K562 (cell line): ENCODE data around the gene NRXN3. TPM values are rescaled to one million over a fixed set of nuclear protein-coding genes. Genes with fewer than 3 reads are reported as not detected.

ENCODE experiments used
- ATAC-seq: fragments of 200-7000 bp; cut with Tn5 transposase; 3 replicates; pipeline ENCODE4 v1.9.1; 2020; ENCODE audit warnings: moderate library complexity
- BruUV-seq: library from RNA; stranded (reverse); fragments of 400-500 nt; replicated peaks from 2 replicates; lab custom pipeline; 2021; lab: Mats Ljungman, UMichigan
- CTCF ChIA-PET: fragments of 300-600 bp; formaldehyde crosslinking; extraction: SDS; loops from one replicate; lab custom pipeline; 2021; ENCODE audit warnings: low intra/inter-chr PET ratio; lab: Yijun Ruan, JAX
- POLR2A ChIA-PET: fragments of 300-600, 350-650 bp; sonication (Branson Sonifier 250); formaldehyde crosslinking; extraction: SDS; loops from one replicate; lab custom pipeline; 2021; ENCODE audit warnings: antibody characterized with exemption, inconsistent platforms; lab: Yijun Ruan, JAX
- DNase-seq, 4 experiments: peaks; one replicate each; pipeline versions ENCODE4 v3.0.0 to v3.0.0-alpha.2; 2011 to 2018; ENCODE audit warnings: low spot score in 3 of 4, mixed read lengths in 3 of 4; ENCODE audit errors: extremely low read depth in 1 of 4
- FAIRE-seq: peaks from 2 replicates; lab custom pipeline; 2011; peaks lifted over from hg19 to GRCh38; lab: Jason Lieb, UNC
- H2AFZ ChIP-seq: 2 replicates; pipeline ENCODE4 v1.6.0; 2011; ENCODE audit warnings: low read depth, low read length, control low read depth, inconsistent platforms
- H3K27ac ChIP-seq: fragments of 200-600 bp; 3 replicates; pipeline ENCODE4 v1.8.0; 2011; ENCODE audit warnings: low read depth, mild to moderate bottlenecking, control low read depth, inconsistent platforms, low read length, moderate library complexity, mixed read lengths; ENCODE audit errors: extremely low read depth
- H3K27me3 ChIP-seq, 2 experiments: fragments of 300-600 bp in 1 of 2; 2 replicates in 1 of 2; 3 replicates in 1 of 2; pipeline versions ENCODE4 v1.6.0 to v1.8.0; 2011; ENCODE audit warnings: inconsistent platforms in 2 of 2, low read length in 2 of 2, mild to moderate bottlenecking in 1 of 2, mixed read lengths in 1 of 2, moderate library complexity in 1 of 2; ENCODE audit not compliant: control insufficient read depth in 2 of 2, insufficient read depth in 2 of 2
- H3K36me3 ChIP-seq: fragments of 300-600 bp; 3 replicates; pipeline ENCODE4 v1.8.0; 2011; ENCODE audit warnings: mild to moderate bottlenecking, low read length, inconsistent platforms; ENCODE audit not compliant: control insufficient read depth, insufficient read depth
- H3K4me1 ChIP-seq, 2 experiments: fragments of 200-600 bp in 1 of 2; replicated peaks in 1 of 2; 2 replicates in 1 of 2; 3 replicates in 1 of 2; pipeline versions ENCODE4 v1.5.1 to v1.8.0; 2011; ENCODE audit warnings: inconsistent platforms in 2 of 2, low read length in 2 of 2, mild to moderate bottlenecking in 1 of 2, mixed read lengths in 1 of 2, moderate library complexity in 1 of 2; ENCODE audit not compliant: control insufficient read depth in 2 of 2, insufficient read depth in 2 of 2
- H3K4me2 ChIP-seq: 2 replicates; pipeline ENCODE4 v1.6.1; 2011; ENCODE audit warnings: low read length, control low read depth, inconsistent platforms, mixed read lengths; ENCODE audit not compliant: insufficient read depth
- H3K4me3 ChIP-seq: fragments of 200-600 bp; sonication (generic), shearing (Covaris generic); 2 replicates; pipeline ENCODE4 v1.5.1; 2016; ENCODE audit warnings: control low read depth, inconsistent platforms
- H3K79me2 ChIP-seq: fragments of 200-600 bp; 3 replicates; pipeline ENCODE4 v1.8.0; 2011; ENCODE audit warnings: low read length, inconsistent platforms; ENCODE audit not compliant: control insufficient read depth, insufficient read depth
- H3K9ac ChIP-seq, 2 experiments: 2 replicates each; pipeline versions ENCODE4 v1.6.0 to v1.6.1; 2011; ENCODE audit warnings: low read depth in 2 of 2, low read length in 2 of 2, control low read depth in 1 of 2, inconsistent platforms in 1 of 2, mild to moderate bottlenecking in 1 of 2, mixed read lengths in 1 of 2; ENCODE audit not compliant: insufficient read depth in 1 of 2
- H3K9me1 ChIP-seq: one replicate; pipeline ENCODE4 v1.6.0; 2011; ENCODE audit warnings: inconsistent platforms, mild to moderate bottlenecking, low read length, moderate library complexity; ENCODE audit not compliant: control insufficient read depth, insufficient read depth
- H3K9me3 ChIP-seq: replicated peaks from 2 replicates; pipeline ENCODE4 v1.5.1; 2011; ENCODE audit warnings: low read depth, low read length, inconsistent platforms; ENCODE audit not compliant: control insufficient read depth, insufficient read depth
- H4K20me1 ChIP-seq: replicated peaks from 2 replicates; pipeline ENCODE4 v1.6.1; 2011; ENCODE audit warnings: low read length, inconsistent platforms, mixed read lengths; ENCODE audit not compliant: control insufficient read depth, insufficient read depth
- PCBP1 ChIP-seq: fragments of 200-400 bp; formaldehyde crosslinking; IDR thresholded peaks from 2 replicates; pipeline ENCODE4 v1.6.1; 2018; ENCODE audit warnings: mild to moderate bottlenecking, low read depth, low read length; ENCODE audit not compliant: poor library complexity, severe bottlenecking
- SRSF1 ChIP-seq: fragments of 200-400 bp; formaldehyde crosslinking; IDR thresholded peaks from 2 replicates; pipeline ENCODE4 v1.6.1; 2017; ENCODE audit warnings: mild to moderate bottlenecking, low read depth, low read length, moderate library complexity
- WGBS: fragments of 100-300 bp; shearing (Covaris generic); methylation state at CpG from one replicate; pipeline ENCODE4 v1.1.6; 2016; ENCODE audit warnings: low coverage, mixed read lengths; ENCODE audit not compliant: insufficient coverage; ENCODE audit errors: missing lambda C conversion rate; 5-methylcytosine and 5-hydroxymethylcytosine counted together
- in situ Hi-C: fragments of 300-500 bp; cut with MboI; formaldehyde crosslinking; loops from 4 replicates; pipeline ENCODE4 v1.15.0; 2018; ENCODE audit warnings: inconsistent platforms, mixed read lengths
- intact Hi-C: fragments of 100-400 bp; cut with micrococcal nuclease; formaldehyde crosslinking; loops from 2 replicates; pipeline ENCODE4 v1.14.2; 2022
- polyA plus RNA-seq, 8 experiments: library from polyadenylated mRNA; depleted of rRNA in 4 of 8; stranded (reverse) in 5 of 8; unstranded in 3 of 8; fragments of >200 nt; fragmentation: Nextera tagmentation in 2 of 8; fragmentation: Illumina TruSeq in 1 of 8; extraction: Ambion mirVana in 2 of 8; extraction: Trizol in 1 of 8; gene quantifications; 2 replicates each; pipeline versions ENCODE4 v1.2.1 to v1.2.3, GENCODE V29; 2011 to 2014; ENCODE audit warnings: inconsistent platforms in 1 of 8, missing spikeins in 1 of 8
- total RNA-seq, 7 experiments: library from RNA; depleted of rRNA in 6 of 7; stranded (reverse); fragments of >200 nt in 6 of 7; fragmentation: Illumina TruSeq in 2 of 7; extraction: Trizol in 2 of 7; gene quantifications; 2 replicates each; pipeline versions ENCODE4 v1.2.1 to v1.2.3, GENCODE V29; 2011 to 2021; ENCODE audit warnings: low replicate concordance in 1 of 7
- TF ChIP-seq, protein P1 (sequence below): sonication (generic); formaldehyde crosslinking; IDR thresholded peaks from 2 replicates; pipeline ENCODE4 v1.8.1; 2022; ENCODE audit warnings: missing genetic modification reagents
- TF ChIP-seq, protein P2 (sequence below): sonication (generic); formaldehyde crosslinking; IDR thresholded peaks from 2 replicates; pipeline ENCODE4 v1.8.0; 2022; ENCODE audit warnings: missing genetic modification reagents, mild to moderate bottlenecking, borderline replicate concordance

Gene NRXN3
- total and polyA plus RNA-seq, 9 of the 15 experiments (the other 6 are each of a cell fraction or from before 2014, with no cell fraction given): 0.09 TPM; not detected in 8

DNA sequence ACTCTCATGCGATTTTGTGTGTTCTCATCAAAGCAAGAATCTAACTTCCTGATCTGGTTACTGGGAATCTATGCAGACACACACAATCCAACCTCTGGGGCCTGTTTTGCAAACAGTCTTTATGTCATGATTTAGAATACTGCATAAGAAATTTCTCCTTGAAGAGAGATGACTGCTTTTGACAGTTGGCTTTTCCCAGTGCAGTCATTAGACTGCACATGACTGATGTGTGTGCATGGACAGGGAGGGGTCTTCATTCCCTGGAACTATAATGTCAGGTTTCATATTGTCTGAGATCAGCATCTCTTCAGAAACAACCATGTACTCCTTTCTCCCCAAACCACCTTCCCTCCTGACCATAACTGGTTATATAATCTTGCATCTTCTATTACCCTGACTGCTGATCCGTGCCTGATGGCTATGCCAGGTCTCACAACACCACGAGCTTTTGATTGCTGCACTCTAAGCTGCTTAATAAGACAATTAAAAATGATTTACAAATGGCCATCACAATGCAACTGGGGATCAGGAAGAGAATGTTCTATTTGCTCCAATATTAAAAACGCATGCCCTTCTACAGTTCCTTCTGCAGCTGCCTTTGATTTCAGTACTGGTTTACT is 995.4 kb downstream of the NRXN3 start:
- BruUV-seq: no TSS peak
- Histone ChIP-seq H3K9me1 (no peaks in the 10 kb centered on the region), H3K4me2 (no peak overlapping the region), H3K4me3 (no peak overlapping the region), H3K9me3 (no peaks in the 10 kb centered on the region), H2AFZ (no peak overlapping the region), H3K9ac (no peak overlapping the region), H4K20me1 (no peaks in the 10 kb centered on the region), H3K79me2 (no peaks in the 10 kb centered on the region), H3K36me3 (no peaks in the 10 kb centered on the region), H3K4me1 (no peaks in the 10 kb centered on the region), H3K27ac (no peak overlapping the region), H3K27me3 (no peaks in the 10 kb centered on the region)
- WGBS: 0% methylated on average over 4 of the region's 4 CpGs
- intact Hi-C loops: no loop called here
- no peak for DNase-seq
- no peak for ATAC-seq
- no peak for FAIRE-seq
- TF ChIP-seq, protein P1, sequence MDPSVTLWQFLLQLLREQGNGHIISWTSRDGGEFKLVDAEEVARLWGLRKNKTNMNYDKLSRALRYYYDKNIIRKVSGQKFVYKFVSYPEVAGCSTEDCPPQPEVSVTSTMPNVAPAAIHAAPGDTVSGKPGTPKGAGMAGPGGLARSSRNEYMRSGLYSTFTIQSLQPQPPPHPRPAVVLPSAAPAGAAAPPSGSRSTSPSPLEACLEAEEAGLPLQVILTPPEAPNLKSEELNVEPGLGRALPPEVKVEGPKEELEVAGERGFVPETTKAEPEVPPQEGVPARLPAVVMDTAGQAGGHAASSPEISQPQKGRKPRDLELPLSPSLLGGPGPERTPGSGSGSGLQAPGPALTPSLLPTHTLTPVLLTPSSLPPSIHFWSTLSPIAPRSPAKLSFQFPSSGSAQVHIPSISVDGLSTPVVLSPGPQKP (CRISPR knock-in tag): no peak
- TF ChIP-seq SRSF1: no peak
- TF ChIP-seq, protein P2, sequence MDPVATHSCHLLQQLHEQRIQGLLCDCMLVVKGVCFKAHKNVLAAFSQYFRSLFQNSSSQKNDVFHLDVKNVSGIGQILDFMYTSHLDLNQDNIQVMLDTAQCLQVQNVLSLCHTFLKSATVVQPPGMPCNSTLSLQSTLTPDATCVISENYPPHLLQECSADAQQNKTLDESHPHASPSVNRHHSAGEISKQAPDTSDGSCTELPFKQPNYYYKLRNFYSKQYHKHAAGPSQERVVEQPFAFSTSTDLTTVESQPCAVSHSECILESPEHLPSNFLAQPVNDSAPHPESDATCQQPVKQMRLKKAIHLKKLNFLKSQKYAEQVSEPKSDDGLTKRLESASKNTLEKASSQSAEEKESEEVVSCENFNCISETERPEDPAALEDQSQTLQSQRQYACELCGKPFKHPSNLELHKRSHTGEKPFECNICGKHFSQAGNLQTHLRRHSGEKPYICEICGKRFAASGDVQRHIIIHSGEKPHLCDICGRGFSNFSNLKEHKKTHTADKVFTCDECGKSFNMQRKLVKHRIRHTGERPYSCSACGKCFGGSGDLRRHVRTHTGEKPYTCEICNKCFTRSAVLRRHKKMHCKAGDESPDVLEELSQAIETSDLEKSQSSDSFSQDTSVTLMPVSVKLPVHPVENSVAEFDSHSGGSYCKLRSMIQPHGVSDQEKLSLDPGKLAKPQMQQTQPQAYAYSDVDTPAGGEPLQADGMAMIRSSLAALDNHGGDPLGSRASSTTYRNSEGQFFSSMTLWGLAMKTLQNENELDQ: no peak
- no peak for TF ChIP-seq PCBP1
- in situ Hi-C loops: no loop called here
- CTCF ChIA-PET: no interaction called here
- POLR2A ChIA-PET: no interaction called here
